ENCODE results near the gene TSPO.
"Not testable (repeated sequence)": the region's sequence is repeated elsewhere in the genome, so short reads cannot be mapped to it uniquely, and the experiment has no call there.

TSPO gene

GRCh38 chr22:43129426-43130425, 21.6 kb upstream of the TSPO start:
- in situ Hi-C loops (cut with MboI; ENCODE audit: low sequenced_read_pairs) = no loop called here

DNA sequence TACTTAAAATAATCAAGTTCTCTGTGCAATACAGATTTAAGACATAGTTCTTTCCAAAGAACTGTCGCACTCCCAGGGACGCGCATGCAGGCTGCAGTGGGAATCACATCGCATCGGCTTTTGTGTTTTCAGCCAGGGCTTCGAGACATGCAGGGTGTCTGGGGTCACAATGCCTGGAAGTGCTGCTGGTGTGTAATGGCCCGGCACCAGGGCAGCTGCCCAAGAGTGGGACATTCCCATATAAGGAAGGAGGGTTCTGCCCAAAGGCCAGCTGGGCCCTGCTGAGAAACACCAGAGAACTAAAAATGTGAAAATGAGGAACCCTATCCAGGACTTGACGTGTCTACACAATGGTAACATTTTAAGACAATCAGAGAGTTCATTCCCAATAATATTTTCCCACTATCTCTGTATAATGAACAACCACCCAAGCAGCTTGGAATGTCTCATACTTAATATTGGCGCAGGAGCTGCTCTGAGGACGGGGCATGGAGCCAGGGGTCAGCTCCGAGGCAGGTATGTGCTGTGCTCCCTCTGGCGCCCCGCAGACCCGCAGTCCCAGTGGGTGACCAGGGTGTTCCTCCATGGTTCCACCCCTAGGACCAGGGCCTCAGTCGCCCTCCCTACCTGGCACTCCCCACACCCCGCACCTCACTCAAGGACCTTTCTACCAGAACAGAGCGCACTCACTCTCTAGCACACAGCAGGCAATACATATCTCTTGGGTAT, 19.4 kb upstream of the TSPO start:
- in situ Hi-C loops (cut with MboI; ENCODE audit: low sequenced_read_pairs) = no loop called here

- in situ Hi-C loops (cut with MboI; ENCODE audit: low sequenced_read_pairs) = no loop called here
Observed at GRCh38 chr22:43133401-43133800, 18.0 kb upstream of the TSPO start.

DNA sequence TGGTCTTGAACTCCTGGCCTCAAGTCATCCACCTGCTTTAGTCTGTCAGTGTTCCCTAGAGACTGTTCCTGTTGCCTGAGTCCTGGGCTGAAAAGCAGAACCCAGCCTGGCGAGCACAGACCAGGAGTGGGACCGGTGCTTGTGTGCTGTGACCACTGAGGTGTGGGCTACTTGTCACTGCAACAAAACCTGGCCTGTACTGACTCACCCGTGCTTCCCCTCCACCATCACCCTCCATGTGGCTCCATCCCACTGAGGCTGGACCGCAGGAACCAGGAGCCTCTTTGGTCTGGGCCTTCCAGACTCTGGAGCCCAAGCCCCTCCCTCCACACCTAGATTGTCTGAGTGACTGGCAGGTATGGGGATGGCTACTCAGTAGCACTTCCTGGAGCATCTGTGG, 16.8 kb upstream of the TSPO start:
- in situ Hi-C loops (cut with MboI; ENCODE audit: low sequenced_read_pairs) = no loop called here

DNA sequence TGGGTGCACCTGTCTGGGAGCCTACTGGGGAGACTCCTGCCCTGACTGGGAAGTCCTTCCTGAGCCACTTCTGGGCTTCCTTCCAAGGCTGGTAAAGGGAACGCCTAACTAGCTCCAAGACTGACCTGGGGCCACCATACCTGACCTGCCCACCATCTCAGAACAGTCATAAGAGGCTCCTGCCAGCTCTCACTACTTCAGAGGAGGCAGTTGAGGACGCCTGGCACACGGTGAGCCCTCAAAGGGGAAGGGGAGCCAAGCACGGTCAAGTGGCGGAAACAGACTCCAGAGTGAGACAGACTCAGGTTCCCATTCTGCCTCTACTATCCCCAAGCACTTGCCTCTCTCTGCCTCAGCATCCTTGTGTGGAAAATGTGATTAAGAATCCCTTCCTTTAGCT, 15.8 kb upstream of the TSPO start:
- in situ Hi-C loops (cut with MboI; ENCODE audit: low sequenced_read_pairs) = no loop called here

GRCh38 chr22:43136255-43136654, 15.1 kb upstream of the TSPO start:
- in situ Hi-C loops (cut with MboI; ENCODE audit: low sequenced_read_pairs) = no loop called here

- in situ Hi-C loops (cut with MboI; ENCODE audit: low sequenced_read_pairs) = no loop called here
Observed at GRCh38 chr22:43136801-43137200, 14.6 kb upstream of the TSPO start.

- in situ Hi-C loops (cut with MboI; ENCODE audit: low sequenced_read_pairs) = no loop called here
Observed at GRCh38 chr22:43142880-43143562, 8.3 kb upstream of the TSPO start, which contains the start of gene MCAT. TSS of gene MCAT (minus strand) at chr22:43143398. CDS start at chr22:43143348, 50 bp downstream.

DNA sequence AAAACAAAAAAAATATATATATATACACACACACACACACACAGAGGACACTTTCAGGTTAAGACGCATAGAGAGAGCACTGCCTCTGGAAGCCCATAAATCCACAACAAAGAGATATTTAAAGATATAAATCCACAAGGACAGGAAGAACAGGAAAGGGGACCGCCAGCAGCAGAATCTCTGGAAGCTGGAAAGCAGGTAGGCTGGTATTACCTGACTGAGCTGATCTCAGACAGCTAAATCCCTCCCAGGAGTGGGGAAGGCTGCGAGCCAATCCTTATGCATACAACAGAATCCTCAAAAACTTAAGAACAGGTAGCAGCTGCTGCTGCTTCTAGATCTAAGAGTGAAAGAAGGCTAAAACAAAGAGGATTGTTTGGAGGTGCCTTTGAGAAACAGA, 6.4 kb upstream of the TSPO start:
- in situ Hi-C loops (cut with MboI; ENCODE audit: low sequenced_read_pairs) = no loop called here

- in situ Hi-C loops (cut with MboI; ENCODE audit: low sequenced_read_pairs) = not testable (repeated sequence)
Observed at GRCh38 chr22:43145371-43145770, 6.0 kb upstream of the TSPO start.

DNA sequence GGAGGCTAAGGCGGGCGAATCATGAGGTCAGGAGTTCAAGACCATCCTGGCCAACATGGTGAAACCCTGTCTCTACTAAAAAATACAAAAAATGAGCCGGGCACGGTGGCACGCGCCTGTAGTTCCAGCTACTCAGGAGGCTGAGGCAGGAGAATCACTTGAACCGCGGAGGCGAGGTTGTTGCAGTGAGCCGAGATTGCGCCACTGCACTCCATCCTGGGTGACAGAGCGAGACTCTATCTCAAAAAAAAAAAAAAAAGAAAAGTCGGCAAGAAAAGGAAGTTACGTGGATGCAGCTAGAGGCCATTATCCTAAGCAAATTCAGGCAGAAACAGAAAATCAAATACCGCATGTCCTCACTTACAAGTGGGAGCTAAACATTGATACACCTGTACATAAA, 5.0 kb upstream of the TSPO start:
- in situ Hi-C loops (cut with MboI; ENCODE audit: low sequenced_read_pairs) = not testable (repeated sequence)

DNA sequence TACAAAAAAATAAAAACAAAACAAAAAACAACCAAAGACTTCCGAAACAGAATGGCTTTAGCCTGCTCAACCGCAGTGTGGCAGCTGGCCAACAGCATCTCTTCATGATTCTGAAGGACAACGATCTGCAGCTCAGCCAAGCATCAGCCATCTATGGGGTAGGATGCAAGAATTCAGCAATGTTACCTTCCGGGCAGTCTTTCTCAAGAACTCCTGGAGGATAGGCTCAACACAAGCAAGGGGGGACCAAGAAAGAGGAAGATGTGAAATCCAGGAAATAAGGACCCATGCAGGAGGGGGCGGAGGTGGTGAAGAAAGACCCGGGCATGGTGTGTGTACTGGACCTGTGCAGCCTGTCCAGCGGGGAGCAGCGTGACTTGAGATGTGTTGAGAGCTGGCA, 3.5 kb upstream of the TSPO start:
- in situ Hi-C loops (cut with MboI; ENCODE audit: low sequenced_read_pairs) = no loop called here

DNA sequence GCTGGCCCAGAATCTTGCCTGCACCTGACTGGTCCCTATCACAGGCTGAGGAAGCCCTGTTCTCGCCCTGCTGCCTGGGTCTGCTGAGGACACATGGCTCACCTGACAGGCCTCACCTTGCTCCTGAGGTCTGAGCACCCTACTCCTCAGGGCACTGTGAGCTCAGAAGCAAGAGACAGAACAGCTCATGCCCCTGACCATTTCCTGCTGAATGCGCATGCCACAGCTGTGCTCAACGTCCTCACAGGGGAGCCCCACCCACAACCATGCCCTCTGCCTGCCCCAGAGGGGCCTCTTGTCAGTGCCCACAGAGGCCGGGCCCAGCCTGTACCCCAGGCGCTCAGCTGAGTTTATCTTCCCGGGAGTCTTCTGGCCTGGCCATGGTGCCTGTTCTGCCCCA, 2.8 kb upstream of the TSPO start:
- in situ Hi-C loops (cut with MboI; ENCODE audit: low sequenced_read_pairs) = no loop called here

GRCh38 chr22:43150731-43151206, 590 bp upstream of the TSPO start:
- in situ Hi-C loops (cut with MboI; ENCODE audit: low sequenced_read_pairs) = no loop called here

DNA sequence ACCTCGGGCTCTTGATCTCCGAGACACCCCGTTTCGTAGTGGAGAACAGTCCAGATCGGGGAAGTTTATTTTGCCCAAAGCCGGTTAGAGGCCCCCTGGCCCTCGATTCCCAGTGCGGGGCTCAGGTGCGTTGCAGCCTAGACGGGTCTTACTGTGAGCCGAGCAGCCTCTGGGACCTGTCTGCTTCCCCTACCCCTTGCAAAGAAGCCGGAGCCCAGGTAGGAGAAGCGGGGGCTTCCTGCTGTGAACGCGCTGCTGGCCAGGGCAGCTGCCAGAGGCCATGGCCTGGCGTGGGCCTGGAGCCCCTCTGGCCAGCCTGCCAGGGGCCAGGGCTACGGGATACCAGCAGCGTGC, 621 bp downstream of the TSPO start:
- in situ Hi-C loops (cut with MboI; ENCODE audit: low sequenced_read_pairs) = no loop called here

- in situ Hi-C loops (cut with MboI; ENCODE audit: low sequenced_read_pairs) = no loop called here
Observed at GRCh38 chr22:43152357-43153071, 1.2 kb downstream of the TSPO start.

DNA sequence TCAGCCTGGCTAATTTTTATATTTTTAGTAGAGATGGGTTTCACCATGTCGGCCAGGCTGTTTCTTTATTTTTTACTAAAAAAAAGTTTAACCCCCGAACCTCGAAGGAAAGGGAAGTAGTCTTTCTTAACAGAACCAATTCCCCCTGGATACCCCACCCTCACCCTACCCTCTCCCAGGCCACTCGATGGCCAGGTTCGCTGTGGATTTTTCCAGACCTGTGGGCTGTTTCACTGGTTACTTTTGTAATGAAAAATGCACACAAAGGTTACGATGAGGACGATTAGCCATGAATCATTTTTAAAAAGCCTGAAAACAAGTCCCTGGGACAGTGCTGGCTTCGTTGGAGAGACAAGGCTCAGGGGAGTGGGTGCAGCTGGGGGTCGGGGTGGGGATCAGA, 2.5 kb downstream of the TSPO start:
- in situ Hi-C loops (cut with MboI; ENCODE audit: low sequenced_read_pairs) = no loop called here

DNA sequence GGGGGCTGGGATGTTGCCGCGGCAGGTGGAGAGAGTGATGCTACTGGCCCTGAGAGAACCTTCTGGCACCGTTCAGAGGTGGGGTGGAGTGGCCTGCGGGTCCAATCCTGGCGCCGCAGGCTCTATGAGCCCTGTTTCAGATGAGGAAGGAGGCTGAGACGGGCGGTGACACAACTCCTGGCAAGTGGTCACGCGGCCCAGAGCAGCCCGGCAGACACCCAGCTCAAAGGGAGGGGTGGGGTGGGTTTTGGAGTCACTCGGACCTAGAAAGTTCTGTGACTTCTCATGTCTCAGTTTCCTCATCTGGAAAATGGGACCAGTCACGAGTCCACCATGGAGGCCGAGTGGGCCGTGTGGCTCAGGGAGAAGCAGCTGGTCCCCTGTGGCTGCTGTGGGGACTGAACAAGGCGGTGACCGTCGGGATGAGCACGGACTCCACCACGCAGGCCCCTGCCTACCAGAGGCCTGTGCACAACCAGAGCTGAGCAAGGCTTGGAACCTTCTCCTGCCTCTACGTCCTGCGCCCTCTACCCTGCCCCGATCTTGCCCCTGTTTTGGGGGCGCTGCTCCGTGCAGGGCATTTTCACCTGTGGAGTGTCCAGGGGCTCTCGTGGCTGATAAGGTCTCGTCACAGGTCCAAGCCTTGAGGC, 3.7 kb downstream of the TSPO start:
- in situ Hi-C loops (cut with MboI; ENCODE audit: low sequenced_read_pairs) = no loop called here

DNA sequence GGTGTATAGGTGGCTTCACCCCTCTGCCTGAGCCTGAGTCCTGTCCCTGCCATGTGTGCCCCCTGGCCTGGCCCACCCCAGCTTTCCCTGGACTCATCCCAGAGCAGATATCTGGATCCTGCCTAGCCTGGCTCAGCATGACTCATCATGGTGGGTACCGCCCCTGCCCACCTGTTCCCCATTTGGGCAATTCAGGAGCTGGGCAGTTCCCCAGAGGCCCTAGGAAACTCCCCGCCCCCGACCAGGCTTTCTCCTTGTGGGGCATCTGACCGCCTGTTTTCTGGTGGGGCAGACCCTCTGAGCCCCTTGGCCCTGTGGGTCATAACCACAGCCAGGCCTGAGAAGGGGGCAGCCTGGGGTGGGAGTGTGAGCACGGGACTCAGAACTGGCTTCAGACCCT, 4.4 kb downstream of the TSPO start:
- in situ Hi-C loops (cut with MboI; ENCODE audit: low sequenced_read_pairs) = no loop called here

DNA sequence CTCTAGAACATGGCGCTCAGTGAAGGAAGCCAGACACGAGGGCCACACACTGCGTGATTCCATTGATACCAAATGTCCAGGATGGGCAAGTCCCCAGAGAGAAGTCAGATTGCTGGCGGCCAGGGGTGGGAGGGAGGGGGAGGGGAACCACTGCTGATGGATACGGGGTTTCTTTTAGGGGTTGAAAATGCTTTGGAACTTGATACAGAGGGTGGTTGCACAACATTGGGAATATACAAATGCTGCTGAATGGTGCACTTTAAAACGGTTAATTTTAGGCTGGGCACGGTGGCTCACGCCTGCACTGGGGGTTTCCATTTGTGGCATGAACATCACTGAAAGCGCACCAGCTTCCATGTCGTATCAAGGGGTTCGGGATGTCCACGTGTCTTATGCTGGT, 5.1 kb downstream of the TSPO start:
- in situ Hi-C loops (cut with MboI; ENCODE audit: low sequenced_read_pairs) = no loop called here
